ENCODE data around the gene AK2.

DNA sequence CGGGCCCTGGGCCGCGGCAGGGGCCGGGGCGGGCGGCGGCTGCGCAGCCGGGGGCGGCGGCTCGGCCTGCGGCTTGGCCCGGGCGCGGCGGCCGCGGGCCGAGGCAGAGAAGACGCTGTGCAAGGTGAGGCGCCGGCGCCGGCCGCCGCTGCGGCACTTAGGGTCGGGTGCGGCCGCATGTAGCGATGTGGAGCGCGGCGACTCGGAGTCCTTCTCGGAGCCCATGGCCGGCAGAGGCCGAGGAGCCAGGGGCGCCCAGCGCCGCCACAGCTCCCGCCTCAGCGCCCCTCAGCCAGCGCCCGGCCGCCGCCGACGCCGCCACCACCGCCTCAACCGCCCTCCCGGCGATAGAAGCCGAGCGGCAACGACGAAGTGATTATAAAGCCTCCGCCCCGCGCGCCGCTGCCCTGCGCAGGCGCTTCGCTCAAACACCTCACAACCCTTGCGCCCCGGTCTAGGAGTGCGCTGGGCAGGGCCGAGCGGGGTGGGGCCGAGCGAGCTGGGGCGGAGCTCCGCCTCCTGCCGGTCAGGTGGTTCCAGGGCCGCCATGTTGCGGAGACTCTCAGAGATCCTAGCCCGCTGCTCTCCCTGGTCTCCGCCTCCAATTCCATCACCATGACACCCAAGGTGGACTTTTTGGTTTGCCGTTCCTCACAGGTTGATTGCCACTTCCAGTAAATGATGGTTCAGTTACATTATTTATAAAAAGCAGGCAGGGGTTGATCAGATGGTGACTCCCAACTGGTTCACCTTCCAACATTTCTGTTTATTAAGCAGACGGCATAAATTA is 72.0 kb downstream of the AK2 start, which contains the start of gene RNF19B:
- TF ChIP-seq, protein P1, sequence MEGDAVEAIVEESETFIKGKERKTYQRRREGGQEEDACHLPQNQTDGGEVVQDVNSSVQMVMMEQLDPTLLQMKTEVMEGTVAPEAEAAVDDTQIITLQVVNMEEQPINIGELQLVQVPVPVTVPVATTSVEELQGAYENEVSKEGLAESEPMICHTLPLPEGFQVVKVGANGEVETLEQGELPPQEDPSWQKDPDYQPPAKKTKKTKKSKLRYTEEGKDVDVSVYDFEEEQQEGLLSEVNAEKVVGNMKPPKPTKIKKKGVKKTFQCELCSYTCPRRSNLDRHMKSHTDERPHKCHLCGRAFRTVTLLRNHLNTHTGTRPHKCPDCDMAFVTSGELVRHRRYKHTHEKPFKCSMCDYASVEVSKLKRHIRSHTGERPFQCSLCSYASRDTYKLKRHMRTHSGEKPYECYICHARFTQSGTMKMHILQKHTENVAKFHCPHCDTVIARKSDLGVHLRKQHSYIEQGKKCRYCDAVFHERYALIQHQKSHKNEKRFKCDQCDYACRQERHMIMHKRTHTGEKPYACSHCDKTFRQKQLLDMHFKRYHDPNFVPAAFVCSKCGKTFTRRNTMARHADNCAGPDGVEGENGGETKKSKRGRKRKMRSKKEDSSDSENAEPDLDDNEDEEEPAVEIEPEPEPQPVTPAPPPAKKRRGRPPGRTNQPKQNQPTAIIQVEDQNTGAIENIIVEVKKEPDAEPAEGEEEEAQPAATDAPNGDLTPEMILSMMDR (conservative IDR thresholded peaks at IDR 0.05) = 0 out of 2 replicates have a peak, but pooled peaks have one; percentile 19
- TF ChIP-seq EZH2 (IDR thresholded peaks at IDR 0.05; ENCODE audit: low read depth) = no peak
